H1 (cell line): ENCODE data around the gene SLC25A30. TPM values are rescaled to one million over a fixed set of nuclear protein-coding genes. Genes with fewer than 3 reads are reported as not detected.

Experiments
- CTCF ChIA-PET: fragments of 300-600 bp; sonication (Branson Sonifier 250); formaldehyde crosslinking; loops from one replicate; lab custom pipeline; 2021; ENCODE audit not compliant: partially characterized antibody; lab: Charles Lee
- POLR2A ChIA-PET: fragments of 300-600 bp; sonication (Branson Sonifier 250); formaldehyde crosslinking; loops from one replicate; lab custom pipeline; 2021; ENCODE audit warnings: inconsistent platforms; ENCODE audit not compliant: partially characterized antibody; lab: Charles Lee
- DNase-seq, 2 experiments: peaks; one replicate each; pipeline versions ENCODE4 v3.0.0 to v3.0.0-alpha.2; 2010 to 2022; ENCODE audit warnings: low spot score in 2 of 2, low read depth in 1 of 2, mixed read lengths in 1 of 2
- FAIRE-seq: peaks from 2 replicates; lab custom pipeline; 2011; peaks lifted over from hg19 to GRCh38; lab: Jason Lieb, UNC
- H2AFZ ChIP-seq: 2 replicates; pipeline ENCODE4 v1.8.1; 2012; ENCODE audit warnings: low read length, inconsistent platforms
- H2AK5ac ChIP-seq: 2 replicates; pipeline ENCODE4 v1.6.1; 2013; ENCODE audit warnings: low read depth, low read length
- H2BK120ac ChIP-seq: replicated peaks from 2 replicates; pipeline ENCODE3; 2013; ENCODE audit warnings: low read depth, low read length, inconsistent platforms
- H2BK12ac ChIP-seq: 2 replicates; pipeline ENCODE4 v1.6.1; 2013; ENCODE audit warnings: low read depth, low read length
- H2BK15ac ChIP-seq: 2 replicates; pipeline ENCODE4 v1.6.1; 2013; ENCODE audit warnings: low read length
- H2BK20ac ChIP-seq: 2 replicates; pipeline ENCODE4 v1.6.1; 2013; ENCODE audit warnings: low read length
- H2BK5ac ChIP-seq: 2 replicates; pipeline ENCODE4 v1.6.1; 2013; ENCODE audit warnings: low read depth, low read length
- H3K14ac ChIP-seq: 2 replicates; pipeline ENCODE4 v1.6.1; 2013; ENCODE audit warnings: inconsistent platforms; ENCODE audit not compliant: insufficient read length
- H3K18ac ChIP-seq: 2 replicates; pipeline ENCODE4 v1.6.1; 2013; ENCODE audit warnings: low read length; ENCODE audit errors: extremely low read depth
- H3K23ac ChIP-seq: 2 replicates; pipeline ENCODE4 v1.6.1; 2013; ENCODE audit warnings: inconsistent platforms; ENCODE audit not compliant: insufficient read length
- H3K23me2 ChIP-seq: 2 replicates; pipeline ENCODE4 v1.6.1; 2013; ENCODE audit warnings: low read depth, low read length
- H3K27ac ChIP-seq: 2 replicates; pipeline ENCODE4 v1.6.1; 2011; ENCODE audit warnings: low read depth, low read length, inconsistent platforms
- H3K27me3 ChIP-seq, 4 experiments: replicated peaks in 1 of 4; 1 replicate in 1 of 4; 2 replicates in 3 of 4; pipeline versions ENCODE4 v1.6.1 to v1.8.1; 2011 to 2013; ENCODE audit warnings: low read length in 3 of 4, mild to moderate bottlenecking in 3 of 4, inconsistent platforms in 2 of 4, mixed read lengths in 2 of 4, moderate library complexity in 1 of 4; ENCODE audit not compliant: control insufficient read depth in 3 of 4, insufficient read depth in 3 of 4; ENCODE audit errors: extremely low read depth in 1 of 4
- H3K36me3 ChIP-seq, 4 experiments: 2 replicates each; pipeline versions ENCODE4 v1.6.1 to v1.8.1; 2011 to 2013; ENCODE audit warnings: mild to moderate bottlenecking in 4 of 4, low read length in 3 of 4, moderate library complexity in 2 of 4, control low read depth in 1 of 4, inconsistent platforms in 1 of 4; ENCODE audit not compliant: insufficient read depth in 4 of 4, control insufficient read depth in 2 of 4
- H3K4ac ChIP-seq: replicated peaks from 2 replicates; pipeline ENCODE3; 2013; ENCODE audit warnings: low read length, low read depth, mixed read lengths, inconsistent platforms; ENCODE audit not compliant: insufficient read length
- H3K4me1 ChIP-seq, 4 experiments: replicated peaks in 1 of 4; 1 replicate in 1 of 4; 2 replicates in 3 of 4; pipeline versions ENCODE4 v1.6.1 to v1.8.1; 2011 to 2013; ENCODE audit warnings: low read length in 3 of 4, inconsistent platforms in 2 of 4, mixed read lengths in 1 of 4; ENCODE audit not compliant: insufficient read depth in 4 of 4, control insufficient read depth in 3 of 4
- H3K4me2 ChIP-seq, 2 experiments: 2 replicates each; pipeline versions ENCODE4 v1.6.1 to v1.8.1; 2011 to 2013; ENCODE audit warnings: low read depth in 2 of 2, low read length in 2 of 2, control low read depth in 1 of 2, inconsistent platforms in 1 of 2, mild to moderate bottlenecking in 1 of 2; ENCODE audit not compliant: insufficient read depth in 1 of 2
- H3K4me3 ChIP-seq, 4 experiments: fragments of 200-600, 300-600 bp in 1 of 4; sonication (generic), shearing (Covaris generic), sonication (Bioruptor Twin) in 1 of 4; 2 replicates each; pipeline versions ENCODE4 v1.5.1 to v1.8.1; 2011 to 2016; ENCODE audit warnings: low read length in 4 of 4, low read depth in 3 of 4, control low read depth in 2 of 4, inconsistent platforms in 2 of 4, mild to moderate bottlenecking in 2 of 4, mixed read lengths in 1 of 4, moderate library complexity in 1 of 4; ENCODE audit not compliant: insufficient read depth in 2 of 4; ENCODE audit errors: extremely low read depth in 1 of 4
- H3K56ac ChIP-seq: replicated peaks from 2 replicates; pipeline ENCODE3; 2013; ENCODE audit warnings: low read depth, mild to moderate bottlenecking, mixed read lengths, low read length, inconsistent platforms; ENCODE audit not compliant: insufficient read length
- H3K79me1 ChIP-seq: 2 replicates; pipeline ENCODE4 v1.6.1; 2013; ENCODE audit warnings: low read depth, low read length, control low read depth
- H3K79me2 ChIP-seq, 2 experiments: 2 replicates each; pipeline versions ENCODE4 v1.6.1 to v1.8.1; 2012 to 2013; ENCODE audit warnings: low read length in 2 of 2, mild to moderate bottlenecking in 2 of 2, inconsistent platforms in 1 of 2; ENCODE audit not compliant: insufficient read depth in 2 of 2, control insufficient read depth in 1 of 2
- H3K9ac ChIP-seq, 4 experiments: replicated peaks in 1 of 4; 1 replicate in 1 of 4; 2 replicates in 3 of 4; pipeline versions ENCODE4 v1.6.1 to v1.8.1; 2011 to 2013; ENCODE audit warnings: low read depth in 3 of 4, low read length in 3 of 4, control low read depth in 2 of 4, mild to moderate bottlenecking in 2 of 4, moderate library complexity in 2 of 4, inconsistent platforms in 1 of 4; ENCODE audit errors: extremely low read depth in 1 of 4
- H3K9me3 ChIP-seq, 2 experiments: 2 replicates each; pipeline versions ENCODE4 v1.6.1 to v1.8.1; 2012 to 2013; ENCODE audit warnings: mild to moderate bottlenecking in 2 of 2, moderate library complexity in 2 of 2, control low read depth in 1 of 2, inconsistent platforms in 1 of 2, low read depth in 1 of 2, low read length in 1 of 2, mixed read lengths in 1 of 2; ENCODE audit not compliant: insufficient read depth in 2 of 2
- H4K20me1 ChIP-seq, 2 experiments: replicated peaks in 1 of 2; 2 replicates each; pipeline versions ENCODE3 to v1.8.1; 2011 to 2013; ENCODE audit warnings: inconsistent platforms in 2 of 2, low read length in 2 of 2, mild to moderate bottlenecking in 1 of 2; ENCODE audit not compliant: insufficient read depth in 2 of 2, control insufficient read depth in 1 of 2
- H4K5ac ChIP-seq: 2 replicates; pipeline ENCODE4 v1.6.1; 2013; ENCODE audit warnings: low read length, low read depth, mixed read lengths, inconsistent platforms; ENCODE audit not compliant: insufficient read length
- H4K8ac ChIP-seq: 2 replicates; pipeline ENCODE4 v1.8.0; 2013; ENCODE audit warnings: mild to moderate bottlenecking, moderate library complexity, low read length, inconsistent platforms; ENCODE audit not compliant: insufficient read depth; ENCODE audit errors: extremely low read depth
- H4K91ac ChIP-seq: replicated peaks from 2 replicates; pipeline ENCODE3; 2013; ENCODE audit warnings: low read length, mixed read lengths, inconsistent platforms; ENCODE audit not compliant: insufficient read length
- ATF3 ChIP-seq: IDR thresholded peaks from 2 replicates; pipeline ENCODE4 v1.6.1; 2011; ENCODE audit warnings: low read depth, mild to moderate bottlenecking, low read length; ENCODE audit not compliant: insufficient read depth
- BCL11A ChIP-seq, 2 experiments: IDR thresholded peaks; one replicate each; pipeline ENCODE4 v1.6.1; 2011; ENCODE audit warnings: low read depth in 2 of 2, low read length in 2 of 2, mild to moderate bottlenecking in 2 of 2
- CREB1 ChIP-seq: IDR thresholded peaks from 2 replicates; pipeline ENCODE4 v1.6.1; 2012; ENCODE audit warnings: inconsistent platforms
- CTCF ChIP-seq, 3 experiments: IDR thresholded peaks; 1 replicate in 2 of 3; 2 replicates in 1 of 3; pipeline versions ENCODE4 v1.5.1 to v1.6.1; 2011; ENCODE audit warnings: low read length in 3 of 3, mild to moderate bottlenecking in 3 of 3, inconsistent platforms in 2 of 3, low read depth in 1 of 3, moderate library complexity in 1 of 3; ENCODE audit not compliant: insufficient read depth in 1 of 3; ENCODE audit errors: control extremely low read depth in 1 of 3
- EZH2 ChIP-seq: fragments of 200-600 bp; sonication (generic); IDR thresholded peaks from 2 replicates; pipeline ENCODE4 v1.7.1; 2012; ENCODE audit warnings: low read depth, mild to moderate bottlenecking, moderate library complexity, low read length, inconsistent platforms; ENCODE audit not compliant: severe bottlenecking
- HDAC2 ChIP-seq, 2 experiments: fragments of 300-600 bp in 1 of 2; sonication (generic) in 1 of 2; IDR thresholded peaks; 2 replicates each; pipeline ENCODE4 v1.6.1; 2011 to 2012; ENCODE audit warnings: low read depth in 2 of 2, low read length in 2 of 2, mild to moderate bottlenecking in 2 of 2, moderate library complexity in 2 of 2, borderline replicate concordance in 1 of 2, inconsistent platforms in 1 of 2
- KDM1A ChIP-seq: fragments of 200-600, 300-600 bp; sonication (generic); IDR thresholded peaks from 2 replicates; pipeline ENCODE4 v1.7.1; 2016; ENCODE audit warnings: mild to moderate bottlenecking, low read length, borderline replicate concordance
- RBBP5 ChIP-seq: IDR thresholded peaks from 2 replicates; pipeline ENCODE4 v1.7.1; 2012; ENCODE audit warnings: low read depth, mild to moderate bottlenecking, inconsistent platforms, low read length, moderate library complexity, borderline replicate concordance
- WGBS, 2 experiments: shearing (Covaris generic) in 1 of 2; methylation state at CpG; one replicate each; pipeline versions ENCODE4 v1.1.6 to v1.1.7; 2013 to 2015; ENCODE audit warnings: low lambda C conversion rate in 2 of 2, mixed read lengths in 2 of 2, inconsistent platforms in 1 of 2, low coverage in 1 of 2, missing lambda C conversion rate in 1 of 2; ENCODE audit not compliant: insufficient replicate concordance in 2 of 2, insufficient coverage in 1 of 2, insufficient read length in 1 of 2; ENCODE audit errors: extremely low coverage in 1 of 2, missing lambda C conversion rate in 1 of 2; 5-methylcytosine and 5-hydroxymethylcytosine counted together
- polyA plus RNA-seq, 7 experiments: library from polyadenylated mRNA; depleted of rRNA in 3 of 7; stranded (reverse) in 5 of 7; unstranded in 2 of 7; fragments of >200 nt in 5 of 7; fragments of 200-250 nt in 2 of 7; gene quantifications; 1 replicate in 5 of 7; 2 replicates in 1 of 7; 4 replicates in 1 of 7; pipeline versions ENCODE4 v1.2.1 to v1.2.3, GENCODE V29; 2011 to 2013; ENCODE audit warnings: missing spikeins in 2 of 7, mixed read lengths in 2 of 7
- total RNA-seq: library from RNA; stranded (reverse); fragmentation: NEBNext Ultra II Directional; extraction: Animal tissue kit (Norgen Biotek cat#: 25700); gene quantifications from 2 replicates; pipeline ENCODE4 v1.2.1, GENCODE V29; 2021

The SLC25A30 gene
- total and polyA plus RNA-seq, 2 of the 8 experiments (the other 6 are each of a cell fraction or from before 2014, with no cell fraction given), result 2.1 to 8.7 TPM

- DNase-seq (no peak), FAIRE-seq (no peak)
- H3K23ac ChIP-seq, result no peak overlapping the region
- no peak overlapping the region for H4K8ac ChIP-seq
- peak overlapping the region in 1 of 2 experiments; percentile 71; a peak in 1 of 4 replicates for H3K4me2 ChIP-seq
- H3K36me3 ChIP-seq, result no peaks in the 10 kb centered on the region
- H2BK12ac ChIP-seq, result no peak overlapping the region
- H3K79me1 ChIP-seq, result no peaks in the 10 kb centered on the region; the same call in 1 of the 2 replicates
- H4K20me1 ChIP-seq, result peaks cover 1 to 4% of the 10 kb centered on the region in 2 experiments
- H3K14ac ChIP-seq, result no peak overlapping the region
- ChIA-PET CTCF (interaction anchor here (0.7 to 1.7 kb wide), 10 partner anchors 18 to 74 kb away, joined by 3 to 7 read pairs (median 4); partner anchors contain the start of gene COG3), POLR2A (interaction anchor here (0.6 to 1.9 kb wide), 3 partner anchors 11 to 214 kb away, joined by 3 to 5 read pairs (median 3); no protein-coding TSS in a partner anchor)
- no peak overlapping the region for H3K56ac ChIP-seq
- no peak overlapping the region for H3K27ac ChIP-seq
- H2BK120ac ChIP-seq, result no peak overlapping the region
- H3K18ac ChIP-seq, result no peak overlapping the region
- no peak overlapping the region for H3K4ac ChIP-seq
- H3K79me2 ChIP-seq, result no peaks in the 10 kb centered on the region
- H2BK5ac ChIP-seq, result no peak overlapping the region
- WGBS, 2 experiments, result 97% methylated on average over 10 of the region's 10 CpGs; no CpG with 5 or more reads in 1 of the 2 experiments
- no peak overlapping the region for H4K5ac ChIP-seq
- H2BK15ac ChIP-seq, result no peak overlapping the region
- no peaks in the 10 kb centered on the region for H3K9me3 ChIP-seq
- H2AFZ ChIP-seq, result no peak overlapping the region
- no peak overlapping the region for H4K91ac ChIP-seq
- H2AK5ac ChIP-seq, result no peak overlapping the region
- no peak overlapping the region for H3K4me3 ChIP-seq
- no peak overlapping the region for H2BK20ac ChIP-seq
- H3K23me2 ChIP-seq, result peaks cover 4% of the 10 kb centered on the region; the same call in 1 of the 2 replicates
- no peaks in the 10 kb centered on the region; a peak in 1 of 7 replicates for H3K4me1 ChIP-seq
- H3K27me3 ChIP-seq, result peaks cover 0 to 3% (median 0%) of the 10 kb centered on the region in 4 experiments; a peak in 2 of 7 replicates
- no peak overlapping the region for H3K9ac ChIP-seq
- TF ChIP-seq EZH2 (no peak), BCL11A (IDR thresholded peaks at IDR 0.05; ENCODE audit: low read depth in 2 of 2, low read length in 2 of 2) (no peak), CREB1 (no peak), RBBP5 (no peak), HDAC2 (IDR thresholded peaks at IDR 0.05; ENCODE audit: borderline replicate concordance in 1 of 2, low read depth in 2 of 2, low read length in 2 of 2) (no peak), KDM1A (no peak), CTCF (IDR thresholded peaks at IDR 0.05; ENCODE audit: control extremely low read depth in 1 of 3, insufficient read depth in 1 of 3, low read depth in 1 of 3, low read length in 3 of 3) (no peak), ATF3 (no peak)
Observed at GRCh38 chr13:45416516-45417128, 1.6 kb downstream of the SLC25A30 start.
